VCaP (cell line): Measurements from ENCODE around the gene MET.

Experiments
- H3K27ac ChIP-seq: fragments of 450-650 bp; 2 replicates; pipeline ENCODE4 v1.5.1; 2017
- TF ChIP-seq, protein P1 (sequence below): fragments of 450-650 bp; conservative IDR thresholded peaks from 2 replicates; pipeline ENCODE4 v1.5.1; 2017; ENCODE audit warnings: mild to moderate bottlenecking, moderate library complexity

Gene MET

DNA sequence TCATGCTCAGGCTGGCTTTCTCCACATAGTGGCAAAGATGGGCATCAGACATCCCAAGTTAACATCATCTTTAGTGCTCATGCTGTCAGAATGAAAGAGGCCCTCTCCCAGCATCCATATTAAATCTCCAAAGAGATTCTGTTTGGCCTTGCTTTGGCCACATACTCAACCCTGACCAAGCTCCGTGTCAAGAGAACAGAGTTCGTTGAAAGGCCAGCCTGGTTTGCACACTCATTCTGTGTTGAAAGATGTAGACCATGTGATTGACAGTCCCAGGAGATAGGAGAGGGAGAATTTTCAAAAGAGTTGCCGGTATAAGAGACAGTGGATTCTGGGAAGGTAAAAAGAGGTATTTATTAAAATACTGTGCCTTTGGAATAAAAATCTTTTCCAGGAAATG is 19.7 kb downstream of the MET start:
- TF ChIP-seq, protein P1, sequence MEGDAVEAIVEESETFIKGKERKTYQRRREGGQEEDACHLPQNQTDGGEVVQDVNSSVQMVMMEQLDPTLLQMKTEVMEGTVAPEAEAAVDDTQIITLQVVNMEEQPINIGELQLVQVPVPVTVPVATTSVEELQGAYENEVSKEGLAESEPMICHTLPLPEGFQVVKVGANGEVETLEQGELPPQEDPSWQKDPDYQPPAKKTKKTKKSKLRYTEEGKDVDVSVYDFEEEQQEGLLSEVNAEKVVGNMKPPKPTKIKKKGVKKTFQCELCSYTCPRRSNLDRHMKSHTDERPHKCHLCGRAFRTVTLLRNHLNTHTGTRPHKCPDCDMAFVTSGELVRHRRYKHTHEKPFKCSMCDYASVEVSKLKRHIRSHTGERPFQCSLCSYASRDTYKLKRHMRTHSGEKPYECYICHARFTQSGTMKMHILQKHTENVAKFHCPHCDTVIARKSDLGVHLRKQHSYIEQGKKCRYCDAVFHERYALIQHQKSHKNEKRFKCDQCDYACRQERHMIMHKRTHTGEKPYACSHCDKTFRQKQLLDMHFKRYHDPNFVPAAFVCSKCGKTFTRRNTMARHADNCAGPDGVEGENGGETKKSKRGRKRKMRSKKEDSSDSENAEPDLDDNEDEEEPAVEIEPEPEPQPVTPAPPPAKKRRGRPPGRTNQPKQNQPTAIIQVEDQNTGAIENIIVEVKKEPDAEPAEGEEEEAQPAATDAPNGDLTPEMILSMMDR, result no peak

DNA sequence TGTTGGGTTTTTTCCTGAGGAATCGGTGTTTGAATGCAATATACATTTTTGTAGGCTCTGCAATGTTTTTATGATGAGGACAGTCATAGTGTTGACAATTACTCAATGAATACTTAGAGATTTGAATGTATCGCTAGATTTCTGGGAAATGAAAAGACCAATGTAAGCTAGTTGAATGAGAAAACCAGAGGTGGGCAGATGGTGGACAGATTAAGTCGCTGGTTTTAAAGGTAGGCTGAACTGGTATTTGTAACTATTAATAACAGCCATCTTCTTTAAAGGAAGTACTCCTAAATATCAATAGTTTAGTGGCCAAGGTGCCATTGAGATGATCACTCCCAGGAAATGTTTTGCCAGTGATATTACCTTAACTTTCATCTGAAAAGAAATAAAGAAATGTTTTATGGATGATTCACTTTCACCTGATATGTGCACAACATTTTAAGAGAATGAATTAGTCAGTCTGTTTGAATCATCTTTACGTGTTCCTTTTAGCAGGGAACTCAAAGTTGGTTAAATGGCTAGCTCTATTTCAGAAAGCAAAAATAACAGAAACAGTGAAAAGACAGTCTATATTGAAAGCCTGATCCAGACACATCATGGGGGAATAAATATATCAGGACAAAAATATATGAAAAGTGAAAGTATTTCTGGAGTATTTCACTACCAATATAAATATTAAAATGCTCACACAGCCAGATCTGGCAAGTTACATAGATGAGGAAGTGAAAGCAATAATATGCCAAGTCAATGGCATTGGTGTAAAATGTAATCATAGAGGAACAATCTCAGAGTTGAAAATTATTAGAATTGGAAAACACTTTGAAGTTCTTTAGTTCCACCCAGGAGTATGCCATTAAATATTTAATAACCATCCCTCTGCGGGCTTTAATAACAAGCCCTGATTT is 20.7 kb downstream of the MET start:
- no peak overlapping the region for H3K27ac ChIP-seq
- TF ChIP-seq, protein P1, result no peak

More for the DNA sequence above, 19.7 kb downstream of the MET start:
- no peak overlapping the region for H3K27ac ChIP-seq

DNA sequence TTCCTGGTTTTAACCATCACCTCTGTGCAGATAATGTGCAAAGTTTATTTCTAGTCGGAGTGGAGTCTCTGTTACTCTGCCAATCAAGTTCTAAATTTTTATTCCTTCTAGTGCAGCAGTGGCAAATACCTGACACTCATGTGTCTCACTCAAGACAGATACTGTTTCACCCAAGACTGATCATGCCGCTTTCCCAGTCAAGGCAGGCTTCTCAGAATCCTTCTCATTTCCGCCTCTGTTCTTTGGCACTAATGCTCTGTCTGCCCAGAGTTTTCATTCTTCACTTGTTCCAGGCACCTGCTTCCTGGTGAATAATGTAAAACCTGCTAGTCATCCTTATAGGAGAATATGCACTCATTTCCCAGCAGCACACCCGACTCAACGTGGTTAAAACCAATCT is 24.7 kb downstream of the MET start:
- no peak overlapping the region for H3K27ac ChIP-seq
- TF ChIP-seq, protein P1, result no peak

DNA sequence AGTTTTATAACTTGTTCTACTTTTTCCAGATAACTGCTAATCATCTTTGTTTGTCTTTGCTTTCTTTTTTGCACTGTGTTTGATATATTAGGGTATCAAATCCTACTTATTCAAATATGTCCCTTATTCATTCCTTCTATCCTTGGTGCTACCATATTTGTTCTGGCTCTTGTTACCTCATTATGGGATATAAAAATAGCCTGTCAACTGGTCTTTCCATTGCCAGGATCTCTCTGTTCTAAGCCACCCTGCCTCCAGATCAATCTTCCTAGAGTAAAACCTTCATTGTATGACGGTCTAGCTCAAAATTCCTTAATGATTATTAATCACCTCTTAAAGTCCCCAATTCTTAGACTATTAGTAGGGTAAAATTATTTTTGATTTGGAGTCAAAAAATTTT is 25.2 kb downstream of the MET start:
- TF ChIP-seq, protein P1, result no peak
- H3K27ac ChIP-seq, result no peak overlapping the region

DNA sequence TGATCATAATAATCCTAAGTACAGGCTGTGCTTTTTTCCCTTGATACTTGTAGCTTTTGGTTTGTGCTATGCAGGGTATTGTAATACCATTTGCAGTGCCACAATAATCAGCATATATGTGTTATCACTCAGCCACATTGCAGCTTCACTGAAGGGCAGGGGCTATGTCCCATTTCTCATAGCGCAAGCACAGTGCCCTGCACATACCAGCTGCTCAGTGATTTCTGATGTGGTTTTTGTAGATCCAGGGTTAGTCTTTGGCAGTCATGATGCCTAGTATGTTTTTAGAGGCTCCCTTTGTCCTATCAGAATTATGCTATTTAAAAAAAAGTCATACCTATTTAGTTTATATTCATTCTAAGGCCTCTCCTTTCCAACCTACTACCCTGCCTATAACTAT is 25.8 kb downstream of the MET start:
- no peak overlapping the region for H3K27ac ChIP-seq
- TF ChIP-seq, protein P1, result no peak

DNA sequence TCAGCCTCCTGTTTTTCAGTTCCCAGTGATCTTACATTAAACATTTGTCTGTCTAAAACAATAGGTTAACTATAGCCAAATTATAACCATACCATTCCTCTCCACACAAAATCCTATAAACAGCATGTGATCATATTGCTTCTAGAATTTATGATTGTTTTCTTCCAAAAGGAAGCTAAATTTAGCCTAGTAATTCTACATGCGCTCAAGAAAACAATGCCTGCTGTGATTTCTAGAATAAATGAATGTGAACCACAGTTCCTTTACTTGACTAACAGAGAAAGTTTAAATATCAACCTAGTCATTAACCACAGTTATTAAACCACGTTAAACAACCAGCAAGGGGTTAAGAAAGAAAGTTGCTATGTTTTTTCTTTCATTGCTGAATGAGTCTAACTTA is 26.4 kb downstream of the MET start:
- TF ChIP-seq, protein P1, result no peak
- no peak overlapping the region for H3K27ac ChIP-seq

DNA sequence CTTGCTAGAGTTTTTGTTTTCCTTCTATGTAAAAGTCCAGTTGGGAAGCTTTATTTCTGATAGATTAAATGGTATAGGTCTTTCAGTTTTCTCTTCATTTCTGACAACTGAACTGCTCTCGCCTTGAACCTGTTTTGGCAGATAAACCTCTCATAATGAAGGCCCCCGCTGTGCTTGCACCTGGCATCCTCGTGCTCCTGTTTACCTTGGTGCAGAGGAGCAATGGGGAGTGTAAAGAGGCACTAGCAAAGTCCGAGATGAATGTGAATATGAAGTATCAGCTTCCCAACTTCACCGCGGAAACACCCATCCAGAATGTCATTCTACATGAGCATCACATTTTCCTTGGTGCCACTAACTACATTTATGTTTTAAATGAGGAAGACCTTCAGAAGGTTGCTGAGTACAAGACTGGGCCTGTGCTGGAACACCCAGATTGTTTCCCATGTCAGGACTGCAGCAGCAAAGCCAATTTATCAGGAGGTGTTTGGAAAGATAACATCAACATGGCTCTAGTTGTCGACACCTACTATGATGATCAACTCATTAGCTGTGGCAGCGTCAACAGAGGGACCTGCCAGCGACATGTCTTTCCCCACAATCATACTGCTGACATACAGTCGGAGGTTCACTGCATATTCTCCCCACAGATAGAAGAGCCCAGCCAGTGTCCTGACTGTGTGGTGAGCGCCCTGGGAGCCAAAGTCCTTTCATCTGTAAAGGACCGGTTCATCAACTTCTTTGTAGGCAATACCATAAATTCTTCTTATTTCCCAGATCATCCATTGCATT is 27.1 kb downstream of the MET start:
- TF ChIP-seq, protein P1, result no peak
- H3K27ac ChIP-seq, result no peak overlapping the region
